ENCODE data around the gene STK24.

STK24 gene

DNA sequence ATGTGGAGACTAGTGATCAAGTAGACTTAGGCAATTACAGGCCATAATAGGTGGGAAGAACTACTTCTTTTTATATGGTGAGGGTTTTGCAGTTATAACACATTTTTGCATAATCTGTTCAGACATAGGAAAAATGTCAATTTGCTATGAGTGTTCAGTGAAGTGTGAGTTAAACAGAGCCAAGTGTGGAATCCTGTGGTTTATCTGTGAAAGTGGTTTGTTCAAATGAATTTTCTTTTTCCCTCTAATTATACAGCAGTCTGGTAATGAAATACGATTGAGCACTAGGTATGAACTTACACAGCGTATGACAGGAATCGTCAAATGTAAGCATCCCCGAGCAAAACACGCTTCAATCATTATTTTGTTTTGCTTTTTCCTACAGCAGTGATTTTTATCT is 178.3 kb downstream of the STK24 start:
- DNase-seq, result no peak
- no peaks in the 10 kb centered on the region for H3K27me3 ChIP-seq (ENCODE audit: insufficient read depth, low read length, poor library complexity)
- no peak overlapping the region for H3K56ac ChIP-seq (ENCODE audit: low read length)
- no peak overlapping the region for H3K27ac ChIP-seq (ENCODE audit: low read depth, low read length)
- H2BK120ac ChIP-seq (ENCODE audit: low read depth, low read length), result no peak overlapping the region
- no peak overlapping the region for H3K4ac ChIP-seq (ENCODE audit: low read depth, low read length)
- no peaks in the 10 kb centered on the region for H3K79me1 ChIP-seq (ENCODE audit: low read length)
- no peak overlapping the region for H2BK15ac ChIP-seq (replicated peaks; ENCODE audit: low read depth)
- H3K18ac ChIP-seq (ENCODE audit: low read length), result no peak overlapping the region
- no peak overlapping the region for H3K4me2 ChIP-seq (ENCODE audit: low read length)
- WGBS (ENCODE audit: extremely low coverage, insufficient coverage, low lambda C conversion rate), result no CpG with 5 or more reads among the region's 5 CpGs
- H3K9ac ChIP-seq (ENCODE audit: low read length), result no peak overlapping the region
- H3K36me3 ChIP-seq (ENCODE audit: control insufficient read depth, insufficient read depth, low read length), result peaks cover 3% of the 10 kb centered on the region
- H3K4me1 ChIP-seq (ENCODE audit: control insufficient read depth, low read depth, low read length), result no peaks in the 10 kb centered on the region
- no peak overlapping the region for H3K23ac ChIP-seq (ENCODE audit: low read length)
- H4K8ac ChIP-seq (ENCODE audit: low read depth, low read length), result no peak overlapping the region
- no peak overlapping the region for H4K5ac ChIP-seq (ENCODE audit: low read length)
- H2BK5ac ChIP-seq (ENCODE audit: low read length), result no peak overlapping the region
- H3K4me3 ChIP-seq (ENCODE audit: low read length), result no peak overlapping the region
- no peaks in the 10 kb centered on the region for H3K79me2 ChIP-seq (ENCODE audit: control insufficient read depth, insufficient read depth, low read length)
- no peak overlapping the region for H2AK5ac ChIP-seq (ENCODE audit: low read length)

DNA sequence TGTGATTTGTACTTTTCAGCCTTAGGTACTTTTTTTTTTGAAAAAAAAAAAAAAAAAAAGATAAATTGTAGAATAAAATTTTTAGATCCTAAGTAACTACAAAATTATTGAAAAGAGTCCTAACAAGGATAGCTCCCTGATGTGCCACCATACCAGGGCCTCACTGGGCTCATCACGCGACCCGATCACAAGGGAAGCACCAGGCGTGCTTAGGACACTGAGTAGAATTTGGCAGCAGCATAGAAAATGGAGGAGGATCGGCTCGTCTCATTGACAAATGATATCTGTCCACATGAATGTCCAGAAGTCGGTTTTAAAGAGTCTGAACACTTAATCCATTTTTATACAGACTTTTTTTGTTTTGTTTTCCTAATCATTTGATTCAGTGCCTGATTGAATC is 179.0 kb downstream of the STK24 start:
- Histone ChIP-seq H3K4me2 (ENCODE audit: low read length) (no peak overlapping the region), H3K23ac (ENCODE audit: low read length) (no peak overlapping the region), H4K5ac (ENCODE audit: low read length) (no peak overlapping the region), H3K9ac (ENCODE audit: low read length) (no peak overlapping the region), H3K36me3 (ENCODE audit: control insufficient read depth, insufficient read depth, low read length) (peaks cover 1% of the 10 kb centered on the region), H3K4me1 (ENCODE audit: control insufficient read depth, low read depth, low read length) (no peaks in the 10 kb centered on the region), H3K27ac (ENCODE audit: low read depth, low read length) (no peak overlapping the region), H4K8ac (ENCODE audit: low read depth, low read length) (no peak overlapping the region), H2BK5ac (ENCODE audit: low read length) (no peak overlapping the region), H3K79me2 (ENCODE audit: control insufficient read depth, insufficient read depth, low read length) (no peaks in the 10 kb centered on the region), H3K18ac (ENCODE audit: low read length) (no peak overlapping the region), H3K27me3 (ENCODE audit: insufficient read depth, low read length, poor library complexity) (no peaks in the 10 kb centered on the region), H3K79me1 (ENCODE audit: low read length) (no peaks in the 10 kb centered on the region), H2AK5ac (ENCODE audit: low read length) (no peak overlapping the region), H2BK120ac (ENCODE audit: low read depth, low read length) (no peak overlapping the region), H3K56ac (ENCODE audit: low read length) (no peak overlapping the region), H2BK15ac (replicated peaks; ENCODE audit: low read depth) (no peak overlapping the region), H3K4ac (ENCODE audit: low read depth, low read length) (no peak overlapping the region), H3K4me3 (ENCODE audit: low read length) (no peak overlapping the region)
- WGBS (ENCODE audit: extremely low coverage, insufficient coverage, low lambda C conversion rate), result no CpG with 5 or more reads among the region's 7 CpGs
- no peak for DNase-seq

DNA sequence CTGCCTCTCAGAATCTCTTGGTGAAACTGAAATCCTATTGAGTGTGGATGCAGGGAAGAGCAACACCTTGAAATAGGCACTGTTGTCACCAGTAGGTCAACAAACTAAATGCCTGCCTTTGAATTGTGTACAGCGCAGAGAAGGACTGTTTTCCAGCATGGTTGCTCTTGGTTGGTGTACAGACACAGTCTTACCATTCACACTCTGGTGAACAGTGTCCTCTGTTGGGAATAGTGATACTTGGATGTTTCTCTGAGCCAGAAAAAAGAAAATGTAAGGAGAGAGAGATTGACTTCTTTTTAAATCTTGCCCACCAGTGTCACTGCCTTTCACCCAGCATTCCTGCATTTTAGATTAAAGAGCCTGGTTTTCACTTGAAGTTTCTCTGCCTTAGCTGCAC is 179.7 kb downstream of the STK24 start:
- H3K18ac ChIP-seq (ENCODE audit: low read length), result no peak overlapping the region
- no peak overlapping the region for H3K56ac ChIP-seq (ENCODE audit: low read length)
- H3K27me3 ChIP-seq (ENCODE audit: insufficient read depth, low read length, poor library complexity), result no peaks in the 10 kb centered on the region
- H3K9ac ChIP-seq (ENCODE audit: low read length), result no peak overlapping the region
- DNase-seq, result no peak
- WGBS (ENCODE audit: extremely low coverage, insufficient coverage, low lambda C conversion rate), result no CpG with 5 or more reads among the region's 1 CpG
- H2BK15ac ChIP-seq (replicated peaks; ENCODE audit: low read depth), result no peak overlapping the region
- no peak overlapping the region for H3K4me3 ChIP-seq (ENCODE audit: low read length)
- peaks cover 1% of the 10 kb centered on the region for H3K36me3 ChIP-seq (ENCODE audit: control insufficient read depth, insufficient read depth, low read length)
- no peaks in the 10 kb centered on the region for H3K79me1 ChIP-seq (ENCODE audit: low read length)
- H2BK120ac ChIP-seq (ENCODE audit: low read depth, low read length), result no peak overlapping the region
- H3K79me2 ChIP-seq (ENCODE audit: control insufficient read depth, insufficient read depth, low read length), result no peaks in the 10 kb centered on the region
- H3K27ac ChIP-seq (ENCODE audit: low read depth, low read length), result no peak overlapping the region
- no peaks in the 10 kb centered on the region for H3K4me1 ChIP-seq (ENCODE audit: control insufficient read depth, low read depth, low read length)
- H3K4me2 ChIP-seq (ENCODE audit: low read length), result no peak overlapping the region
- no peak overlapping the region for H2AK5ac ChIP-seq (ENCODE audit: low read length)
- no peak overlapping the region for H4K5ac ChIP-seq (ENCODE audit: low read length)
- H2BK5ac ChIP-seq (ENCODE audit: low read length), result no peak overlapping the region
- H4K8ac ChIP-seq (ENCODE audit: low read depth, low read length), result no peak overlapping the region
- H3K4ac ChIP-seq (ENCODE audit: low read depth, low read length), result no peak overlapping the region
- H3K23ac ChIP-seq (ENCODE audit: low read length), result no peak overlapping the region

DNA sequence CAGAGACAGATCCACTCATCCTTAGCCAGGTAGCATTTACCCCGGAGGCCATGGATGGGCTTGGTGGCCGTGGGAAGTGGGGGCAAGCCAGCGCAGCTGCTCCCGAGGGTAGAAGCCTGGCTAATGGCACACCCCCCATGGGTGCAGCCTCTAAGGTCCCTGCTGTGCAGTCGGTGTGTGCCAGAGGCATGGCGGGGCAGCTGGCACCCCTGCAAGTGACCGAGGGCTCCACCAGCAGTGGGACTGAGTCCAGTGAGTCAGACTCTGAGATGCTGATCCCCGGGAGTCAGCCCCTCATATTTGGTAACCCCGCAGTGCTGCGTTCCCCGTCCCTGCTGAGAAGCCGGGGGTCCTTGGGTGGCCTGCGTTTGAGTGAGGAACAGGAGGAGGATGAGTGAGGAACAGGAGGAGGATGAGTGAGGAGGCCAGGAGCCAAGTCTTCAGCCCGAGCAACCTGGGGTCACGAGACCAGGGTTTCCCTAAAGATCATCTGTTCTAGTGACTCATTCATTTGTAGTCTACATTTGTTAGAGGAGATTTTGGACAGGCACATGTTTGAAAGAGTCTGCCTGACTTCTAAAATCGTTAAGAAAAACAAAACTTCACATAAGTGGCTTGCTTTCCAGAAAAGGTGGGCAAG is 180.7 kb downstream of the STK24 start:
- no peak overlapping the region for H3K27ac ChIP-seq (ENCODE audit: low read depth, low read length)
- H4K8ac ChIP-seq (ENCODE audit: low read depth, low read length), result no peak overlapping the region
- H2BK15ac ChIP-seq (replicated peaks; ENCODE audit: low read depth), result no peak overlapping the region
- H2AK5ac ChIP-seq (ENCODE audit: low read length), result no peak overlapping the region
- no peak overlapping the region for H3K23ac ChIP-seq (ENCODE audit: low read length)
- H3K27me3 ChIP-seq (ENCODE audit: insufficient read depth, low read length, poor library complexity), result no peaks in the 10 kb centered on the region
- no peak overlapping the region for H3K9ac ChIP-seq (ENCODE audit: low read length)
- H3K36me3 ChIP-seq (ENCODE audit: control insufficient read depth, insufficient read depth, low read length), result peaks cover 1% of the 10 kb centered on the region
- H3K79me2 ChIP-seq (ENCODE audit: control insufficient read depth, insufficient read depth, low read length), result no peaks in the 10 kb centered on the region
- H2BK5ac ChIP-seq (ENCODE audit: low read length), result no peak overlapping the region
- H3K4ac ChIP-seq (ENCODE audit: low read depth, low read length), result no peak overlapping the region
- no CpG with 5 or more reads among the region's 16 CpGs for WGBS (ENCODE audit: extremely low coverage, insufficient coverage, low lambda C conversion rate)
- DNase-seq, result no peak
- no peak overlapping the region for H3K4me3 ChIP-seq (ENCODE audit: low read length)
- H2BK120ac ChIP-seq (ENCODE audit: low read depth, low read length), result no peak overlapping the region
- H3K18ac ChIP-seq (ENCODE audit: low read length), result no peak overlapping the region
- no peak overlapping the region for H3K56ac ChIP-seq (ENCODE audit: low read length)
- H3K4me1 ChIP-seq (ENCODE audit: control insufficient read depth, low read depth, low read length), result no peaks in the 10 kb centered on the region
- no peaks in the 10 kb centered on the region for H3K79me1 ChIP-seq (ENCODE audit: low read length)
- H4K5ac ChIP-seq (ENCODE audit: low read length), result no peak overlapping the region
- H3K4me2 ChIP-seq (ENCODE audit: low read length), result no peak overlapping the region
